NCI-H1092 (cell line): ENCODE data around the gene CLK2.
"Not testable (repeated sequence)": the region's sequence is repeated elsewhere in the genome, so short reads cannot be mapped to it uniquely, and the experiment has no call there.

Experiments
- DNase-seq: peaks from one replicate; lab custom pipeline; 2025; lab: John Stamatoyannopoulos, UW

The CLK2 gene

GRCh38 chr1:155266553-155266952, 6.8 kb downstream of the CLK2 start:
- no peak for DNase-seq

GRCh38 chr1:155263067-155263466, 10.2 kb downstream of the CLK2 start:
- no peak for DNase-seq

- DNase-seq, result peak; percentile 98
These were observed 11.2 kb downstream of the CLK2 start, which contains the start of gene SCAMP3 for GRCh38 chr1:155261852-155262673. TSS of gene SCAMP3 (minus strand) at chr1:155262360. CDS start at chr1:155262151, 209 bp downstream.

- no peak for DNase-seq
These were observed 11.8 kb downstream of the CLK2 start for GRCh38 chr1:155261493-155261851.

GRCh38 chr1:155260276-155260675, 13.0 kb downstream of the CLK2 start:
- no peak for DNase-seq

GRCh38 chr1:155256058-155256852, 17.0 kb downstream of the CLK2 start:
- DNase-seq, result no peak

- DNase-seq, result peak; percentile 78
These were observed 17.9 kb downstream of the CLK2 start, which contains the start of gene ENTREP3 for GRCh38 chr1:155255243-155256007. TSS of gene ENTREP3 (minus strand) at chr1:155255483. CDS start at chr1:155254877, 606 bp downstream.

GRCh38 chr1:155254714-155255242, 18.5 kb downstream of the CLK2 start:
- peak; percentile 63 for DNase-seq

- DNase-seq, result no peak
These were observed 19.0 kb downstream of the CLK2 start for GRCh38 chr1:155254228-155254713.

- DNase-seq, result no peak
These were observed 19.5 kb downstream of the CLK2 start for GRCh38 chr1:155253797-155254196.

GRCh38 chr1:155253208-155253607, 20.1 kb downstream of the CLK2 start:
- DNase-seq, result no peak

GRCh38 chr1:155251566-155251965, 21.7 kb downstream of the CLK2 start:
- no peak for DNase-seq

- peak; percentile 94 for DNase-seq
These were observed 22.5 kb downstream of the CLK2 start for GRCh38 chr1:155250633-155251449.

GRCh38 chr1:155250246-155250632, 23.1 kb downstream of the CLK2 start:
- DNase-seq, result no peak

GRCh38 chr1:155247667-155248553, 25.4 kb downstream of the CLK2 start:
- no peak for DNase-seq

GRCh38 chr1:155246796-155247195, 26.5 kb downstream of the CLK2 start:
- not testable (repeated sequence) for DNase-seq

GRCh38 chr1:155245163-155245524, 28.2 kb downstream of the CLK2 start:
- DNase-seq, result no peak

GRCh38 chr1:155244368-155245162, 28.7 kb downstream of the CLK2 start:
- DNase-seq, result peak; percentile 100

- DNase-seq, result no peak
These were observed 30.4 kb downstream of the CLK2 start for GRCh38 chr1:155242805-155243358.
